GM12872 (cell line): ENCODE measurements around the gene DMAC1.

Source experiments
- CTCF ChIP-seq: IDR thresholded peaks from 3 replicates; pipeline ENCODE4 v1.5.1; 2011; ENCODE audit warnings: low read depth, mild to moderate bottlenecking, low read length, moderate library complexity; ENCODE audit not compliant: insufficient read depth

The DMAC1 gene

GRCh38 chr9:7799944-7800285 lies 337 bp upstream of the DMAC1 start:
- no peak for TF ChIP-seq CTCF

- TF ChIP-seq CTCF = no peak
Observed at GRCh38 chr9:7794196-7794595, 5.4 kb downstream of the DMAC1 start.

GRCh38 chr9:7791394-7791793 lies 8.2 kb downstream of the DMAC1 start:
- no peak for TF ChIP-seq CTCF

- TF ChIP-seq CTCF = no peak
Observed at GRCh38 chr9:7790819-7791182, 8.8 kb downstream of the DMAC1 start.

GRCh38 chr9:7790022-7790818 lies 9.4 kb downstream of the DMAC1 start:
- TF ChIP-seq CTCF = no peak

- TF ChIP-seq CTCF = no peak
Observed at GRCh38 chr9:7788772-7789171, 10.8 kb downstream of the DMAC1 start.

- no peak for TF ChIP-seq CTCF
Observed at GRCh38 chr9:7785813-7786212, 13.8 kb downstream of the DMAC1 start.

- TF ChIP-seq CTCF = no peak
Observed at GRCh38 chr9:7784472-7784871, 15.1 kb downstream of the DMAC1 start.
